SK-N-SH (cell line): ENCODE results near the gene ADAMTS2. TPM values are rescaled to one million over a fixed set of nuclear protein-coding genes. Genes with fewer than 3 reads are reported as not detected.

Experiments used
- CTCF ChIA-PET: fragments of 300-600, 350-600 bp; formaldehyde crosslinking; extraction: SDS; loops from one replicate; lab custom pipeline; 2021; lab: Yijun Ruan, JAX
- POLR2A ChIA-PET: fragments of 350-600 bp; sonication (Branson Sonifier 250); formaldehyde crosslinking; extraction: SDS; loops from one replicate; lab custom pipeline; 2020; ENCODE audit warnings: antibody characterized with exemption, inconsistent platforms; lab: Yijun Ruan, JAX
- DNase-seq: peaks from one replicate; pipeline ENCODE4 v3.0.0; 2012
- H2AFZ ChIP-seq: fragments of 200-600 bp; sonication (generic); 2 replicates; pipeline ENCODE4 v1.8.1; 2016; ENCODE audit warnings: antibody characterized with exemption, mild to moderate bottlenecking, low read depth
- H3F3A ChIP-seq: fragments of 200-600 bp; sonication (generic); replicated peaks from 2 replicates; pipeline ENCODE3; 2016; ENCODE audit warnings: antibody characterized with exemption, mild to moderate bottlenecking; ENCODE audit not compliant: insufficient read depth
- H3K27ac ChIP-seq, 2 experiments: fragments of 200-500 bp in 1 of 2; fragments of 200-600 bp in 1 of 2; sonication (Bioruptor generic) in 1 of 2; sonication (generic), shearing (Covaris generic) in 1 of 2; 2 replicates each; pipeline versions ENCODE4 v1.5.1 to v1.6.1; 2014 to 2016; ENCODE audit warnings: low read depth in 2 of 2, inconsistent platforms in 1 of 2, low read length in 1 of 2, mild to moderate bottlenecking in 1 of 2, mixed read lengths in 1 of 2
- H3K27me3 ChIP-seq: fragments of 200-600 bp; sonication (generic), shearing (Covaris generic); 2 replicates; pipeline ENCODE4 v1.6.1; 2016; ENCODE audit warnings: mixed run types; ENCODE audit not compliant: insufficient read depth
- H3K36me3 ChIP-seq, 2 experiments: fragments of 200-500 bp in 1 of 2; fragments of 200-600 bp in 1 of 2; sonication (Bioruptor generic) in 1 of 2; sonication (generic) in 1 of 2; replicated peaks in 1 of 2; 2 replicates each; pipeline versions ENCODE3 to v1.5.1; 2014 to 2016; ENCODE audit warnings: low read length in 1 of 2, mild to moderate bottlenecking in 1 of 2; ENCODE audit not compliant: insufficient read depth in 2 of 2, control insufficient read depth in 1 of 2
- H3K4me1 ChIP-seq, 2 experiments: fragments of 200-500 bp in 1 of 2; fragments of 200-600 bp in 1 of 2; sonication (Bioruptor generic) in 1 of 2; sonication (generic), shearing (Covaris generic) in 1 of 2; 2 replicates each; pipeline versions ENCODE4 v1.5.1 to v1.6.1; 2014 to 2016; ENCODE audit warnings: low read depth in 1 of 2, low read length in 1 of 2, mixed run types in 1 of 2; ENCODE audit not compliant: insufficient read depth in 2 of 2, control insufficient read depth in 1 of 2
- H3K4me2 ChIP-seq: fragments of 200-600 bp; sonication (generic), shearing (Covaris generic); 2 replicates; pipeline ENCODE4 v1.6.1; 2017; ENCODE audit warnings: mixed run types
- H3K4me3 ChIP-seq, 2 experiments: fragments of 200-500 bp in 1 of 2; fragments of 200-600 bp in 1 of 2; sonication (Bioruptor generic) in 1 of 2; sonication (generic), shearing (Covaris generic) in 1 of 2; 2 replicates each; pipeline versions ENCODE4 v1.5.1 to v1.8.1; 2014 to 2016; ENCODE audit warnings: low read depth in 2 of 2, inconsistent platforms in 1 of 2, low read length in 1 of 2, mild to moderate bottlenecking in 1 of 2, mixed read lengths in 1 of 2, moderate library complexity in 1 of 2
- H3K79me2 ChIP-seq: fragments of 200-600 bp; sonication (generic); 2 replicates; pipeline ENCODE4 v1.8.1; 2017; ENCODE audit warnings: mild to moderate bottlenecking; ENCODE audit not compliant: insufficient read depth
- H3K9ac ChIP-seq: fragments of 200-600 bp; sonication (generic); 2 replicates; pipeline ENCODE4 v1.6.1; 2017; ENCODE audit warnings: mixed run types
- H3K9me2 ChIP-seq: fragments of 200-600 bp; sonication (generic); 2 replicates; pipeline ENCODE4 v1.6.1; 2017; ENCODE audit warnings: mixed run types
- H3K9me3 ChIP-seq: fragments of 200-600 bp; sonication (generic); 2 replicates; pipeline ENCODE4 v1.6.1; 2017; ENCODE audit warnings: mixed run types, mild to moderate bottlenecking, moderate library complexity
- H4K20me1 ChIP-seq: fragments of 200-600 bp; sonication (generic); 2 replicates; pipeline ENCODE4 v1.6.1; 2017; ENCODE audit warnings: mild to moderate bottlenecking, mixed run types; ENCODE audit not compliant: insufficient read depth
- CHD2 ChIP-seq: fragments of 150-350 bp; IDR thresholded peaks from 2 replicates; pipeline ENCODE4 v1.6.1; 2018; ENCODE audit warnings: low read length; ENCODE audit not compliant: partially characterized antibody
- CTCF ChIP-seq: fragments of 200-600 bp; sonication (generic); IDR thresholded peaks from 2 replicates; pipeline ENCODE4 v1.6.1; 2017; ENCODE audit warnings: antibody characterized with exemption, mild to moderate bottlenecking, moderate library complexity
- EZH2phosphoT487 ChIP-seq: fragments of 200-600 bp; sonication (generic); IDR thresholded peaks from 2 replicates; pipeline ENCODE4 v1.6.1; 2017; ENCODE audit warnings: low read depth, mixed run types, mild to moderate bottlenecking, antibody characterized with exemption, moderate library complexity, borderline replicate concordance
- FOXM1 ChIP-seq: IDR thresholded peaks from 2 replicates; pipeline ENCODE4 v1.4.0; 2012; ENCODE audit warnings: low read depth, mild to moderate bottlenecking
- IRF3 ChIP-seq: fragments of 150-350 bp; IDR thresholded peaks from 2 replicates; pipeline ENCODE4 v1.6.1; 2016; ENCODE audit warnings: mild to moderate bottlenecking, low read depth, low read length
- JUND ChIP-seq: IDR thresholded peaks from 2 replicates; pipeline ENCODE4 v1.4.0; 2012
- MAX ChIP-seq: IDR thresholded peaks from 2 replicates; pipeline ENCODE4 v1.4.0; 2012; ENCODE audit warnings: low read depth
- NFIC ChIP-seq: IDR thresholded peaks from 2 replicates; pipeline ENCODE4 v1.4.0; 2012; ENCODE audit warnings: borderline replicate concordance
- RAD21 ChIP-seq: IDR thresholded peaks from 2 replicates; pipeline ENCODE4 v1.6.1; 2012; ENCODE audit warnings: mild to moderate bottlenecking, low read length
- RCOR1 ChIP-seq: fragments of 150-350 bp; IDR thresholded peaks from 2 replicates; pipeline ENCODE4 v1.6.1; 2017; ENCODE audit warnings: antibody characterized with exemption, low read length
- REST ChIP-seq: IDR thresholded peaks from 2 replicates; pipeline ENCODE4 v1.6.1; 2012; ENCODE audit warnings: mild to moderate bottlenecking, low read depth, low read length, moderate library complexity
- RFX5 ChIP-seq: IDR thresholded peaks from 2 replicates; pipeline ENCODE4 v1.6.1; 2012; ENCODE audit warnings: mild to moderate bottlenecking, improper control_type of control experiment, low read length
- SIN3A ChIP-seq: IDR thresholded peaks from 2 replicates; pipeline ENCODE4 v1.6.1; 2012; ENCODE audit warnings: low read depth, mild to moderate bottlenecking, low read length, moderate library complexity, borderline replicate concordance
- TAF1 ChIP-seq: IDR thresholded peaks from 2 replicates; pipeline ENCODE4 v1.6.1; 2012; ENCODE audit warnings: low read depth, mild to moderate bottlenecking, low read length, moderate library complexity, borderline replicate concordance
- TCF12 ChIP-seq: IDR thresholded peaks from 2 replicates; pipeline ENCODE4 v1.4.0; 2012
- USF1 ChIP-seq: IDR thresholded peaks from 2 replicates; pipeline ENCODE4 v1.4.0; 2012; ENCODE audit warnings: low read depth, borderline replicate concordance
- USF2 ChIP-seq: fragments of 150-350 bp; IDR thresholded peaks from 2 replicates; pipeline ENCODE4 v1.6.1; 2017; ENCODE audit warnings: antibody characterized with exemption, low read length, low read depth, borderline replicate concordance
- ZBTB33 ChIP-seq: IDR thresholded peaks from 2 replicates; pipeline ENCODE4 v1.4.0; 2012; ENCODE audit warnings: low read depth, borderline replicate concordance
- WGBS: methylation state at CpG from one replicate; pipeline ENCODE4 v1.1.6; 2017; ENCODE audit warnings: low lambda C conversion rate; 5-methylcytosine and 5-hydroxymethylcytosine counted together
- polyA plus RNA-seq, 3 experiments: library from polyadenylated mRNA; depleted of rRNA; stranded (reverse); fragments of >200 nt; gene quantifications; 2 replicates each; pipeline ENCODE4 v1.2.3, GENCODE V29; 2012

The ADAMTS2 gene
- polyA plus RNA-seq, 1 of the 3 experiments (the other 2 are of a cell fraction) = 0.12 TPM

GRCh38 chr5:179292202-179292601 is 53.1 kb downstream of the ADAMTS2 start:
- H3F3A ChIP-seq = no peaks in the 10 kb centered on the region
- POLR2A ChIA-PET = no interaction called here
- H3K27ac ChIP-seq = peak overlapping the region in 1 of 2 experiments; percentile 86; a peak in 2 of 4 replicates
- H3K4me2 ChIP-seq = no peak overlapping the region
- no peak for TF ChIP-seq ZBTB33
- no peak for TF ChIP-seq EZH2phosphoT487
- no peak for TF ChIP-seq TAF1
- TF ChIP-seq FOXM1 = no peak
- TF ChIP-seq USF2 = no peak
- no peak for TF ChIP-seq REST
- TF ChIP-seq JUND = no peak
- no peak for TF ChIP-seq USF1
- TF ChIP-seq SIN3A = no peak
- no peak for TF ChIP-seq CHD2
- TF ChIP-seq RFX5 = no peak
- TF ChIP-seq RAD21 = no peak
- TF ChIP-seq RCOR1 = no peak
- no peak for TF ChIP-seq CTCF
- no peak for TF ChIP-seq NFIC
- no peak for TF ChIP-seq TCF12
- TF ChIP-seq MAX = no peak
- no peak for TF ChIP-seq IRF3
- H3K9me2 ChIP-seq = no peaks in the 10 kb centered on the region
- no peaks in the 10 kb centered on the region for H3K79me2 ChIP-seq
- H3K27me3 ChIP-seq = no peaks in the 10 kb centered on the region
- DNase-seq = no peak
- H3K4me1 ChIP-seq = peaks cover 0 to 90% of the 10 kb centered on the region in 2 experiments; a peak in 2 of 4 replicates
- H3K9me3 ChIP-seq = no peaks in the 10 kb centered on the region
- CTCF ChIA-PET = interaction anchor here (1.9 kb wide), 1 partner anchor 16 kb away, joined by 6 read pairs; no protein-coding TSS in a partner anchor
- no peak overlapping the region for H3K4me3 ChIP-seq
- H3K9ac ChIP-seq = no peak overlapping the region
- WGBS = 33% methylated on average over 7 of the region's 7 CpGs
- no peaks in the 10 kb centered on the region for H4K20me1 ChIP-seq
- H3K36me3 ChIP-seq = no peaks in the 10 kb centered on the region
- H2AFZ ChIP-seq = no peak overlapping the region
